Measurements from ENCODE around the gene SIRT4.
"Not testable (repeated sequence)": the region's sequence is repeated elsewhere in the genome, so short reads cannot be mapped to it uniquely, and the experiment has no call there.

Gene SIRT4

DNA sequence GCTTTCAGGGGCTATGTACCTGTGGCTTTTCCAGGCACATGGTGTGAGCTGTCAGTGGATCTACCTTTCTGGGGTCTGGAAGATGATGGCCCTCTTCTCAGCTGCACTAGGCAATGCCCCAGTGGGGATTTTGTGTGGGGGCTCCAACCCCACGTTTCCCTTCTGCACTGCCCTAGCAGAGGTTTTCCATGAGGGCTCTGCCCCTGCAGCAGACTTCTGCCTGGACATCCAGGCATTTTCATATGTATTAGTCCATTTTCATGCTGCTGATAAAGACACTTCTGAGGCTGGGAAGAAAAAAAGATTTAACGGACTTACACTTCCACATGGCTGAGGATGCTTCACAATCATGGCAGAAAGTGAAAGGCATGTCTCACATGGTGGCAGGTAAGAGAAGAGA, 34.3 kb downstream of the SIRT4 start:
- not testable (repeated sequence) for DNase-seq

DNA sequence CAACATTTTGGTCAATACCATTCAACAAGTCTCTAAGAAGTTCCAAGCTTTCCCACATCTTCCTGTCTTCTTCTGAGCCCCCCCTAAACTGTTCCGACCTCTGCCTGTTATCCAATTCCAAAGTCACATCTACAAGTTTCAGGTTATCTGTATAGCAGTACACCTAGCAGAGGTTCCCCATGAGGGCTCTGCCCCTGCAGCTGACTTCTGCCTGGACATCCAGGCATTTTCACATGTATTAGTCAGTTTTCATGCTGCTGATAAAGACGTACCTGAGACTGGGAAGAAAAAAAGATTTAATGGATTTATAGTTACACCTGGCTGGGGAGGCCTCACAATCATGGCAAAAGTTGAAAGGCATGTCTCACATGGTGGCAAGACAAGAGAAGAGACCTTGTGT, 35.6 kb downstream of the SIRT4 start:
- no peak for DNase-seq

DNA sequence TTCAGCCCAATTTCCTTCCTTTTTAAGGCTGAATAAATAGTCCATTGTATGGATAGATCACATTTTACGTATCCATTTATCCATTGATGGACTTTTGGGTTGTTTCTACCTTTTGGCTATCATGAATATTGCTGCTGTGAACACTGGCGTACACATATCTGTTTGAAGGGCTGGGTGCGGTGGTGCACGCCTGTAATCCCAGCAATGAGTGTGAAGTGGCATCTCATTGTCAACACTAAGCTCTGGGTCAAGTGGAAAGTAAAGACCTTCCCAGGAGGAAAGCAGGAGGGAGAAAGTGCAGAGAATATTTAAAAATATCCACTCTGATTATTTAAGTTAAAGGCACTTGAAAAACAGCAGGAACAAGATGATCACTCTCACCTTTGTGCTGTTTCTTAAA, 37.1 kb downstream of the SIRT4 start:
- no peak for DNase-seq

DNA sequence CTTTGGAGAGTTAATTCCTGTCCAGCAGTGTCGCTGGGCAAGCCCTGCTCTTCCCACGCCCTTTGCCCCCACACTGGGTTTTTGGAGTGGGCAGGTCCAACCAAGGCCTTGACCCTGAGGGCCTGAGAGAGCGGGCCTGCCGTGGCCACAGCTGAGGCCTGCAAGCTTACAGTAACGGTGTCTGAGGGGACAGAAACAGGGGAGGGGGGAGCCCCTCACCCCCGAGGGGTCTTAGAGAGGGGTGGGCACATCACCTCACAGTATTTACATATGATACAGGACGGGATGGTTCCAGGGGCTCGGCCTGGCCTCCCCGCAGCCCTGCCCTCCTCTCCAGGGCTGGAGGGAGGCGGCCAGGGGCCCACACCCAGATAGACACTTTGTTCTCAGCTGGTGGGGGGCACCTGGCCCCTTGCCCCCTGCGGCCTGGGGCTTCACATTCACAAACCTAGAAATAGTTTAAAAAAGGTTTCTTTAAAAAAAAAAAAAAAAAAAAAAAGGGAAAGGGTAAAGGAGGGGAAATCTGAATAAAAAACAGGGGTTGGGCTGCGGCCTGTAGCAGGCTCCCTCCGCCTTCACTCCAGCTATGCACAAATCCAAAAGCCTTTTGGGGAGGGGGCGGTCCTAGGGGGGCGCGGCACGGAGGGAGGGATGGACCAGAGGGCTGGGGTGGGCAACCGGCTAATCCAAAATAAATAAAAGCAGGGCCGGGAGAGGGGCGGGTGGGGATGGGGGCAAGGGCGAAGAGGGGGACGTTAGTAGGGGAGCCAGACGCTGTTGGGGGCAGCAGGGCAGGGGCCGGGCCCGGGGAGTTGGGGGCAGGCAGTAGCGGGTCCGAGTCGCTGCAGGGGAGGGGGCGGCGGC, 40.3 kb downstream of the SIRT4 start:
- DNase-seq = no peak

DNA sequence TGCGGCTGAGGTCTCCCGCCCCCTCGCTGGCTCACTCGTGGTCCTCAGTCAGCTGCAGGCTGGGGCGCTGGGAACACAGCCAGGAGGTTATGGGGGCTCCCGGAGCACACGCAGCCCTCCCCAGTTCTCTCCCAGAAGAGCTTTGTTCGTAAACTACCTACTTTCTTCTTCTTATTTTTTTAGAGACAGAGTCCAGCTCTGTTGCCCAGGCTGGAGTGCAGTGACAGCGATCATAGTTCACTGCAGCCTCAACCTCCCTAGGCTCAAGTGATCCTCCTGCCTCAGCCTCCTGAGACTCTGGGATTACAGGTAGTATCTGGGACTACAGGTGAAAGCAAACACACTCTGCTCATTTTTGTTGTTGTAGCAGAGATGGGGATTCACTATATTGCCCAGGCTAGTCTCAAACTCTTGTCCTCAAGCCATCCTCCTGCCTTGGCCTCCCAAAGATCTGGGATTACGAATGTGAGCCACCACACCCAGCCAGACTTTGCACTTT, 41.0 kb downstream of the SIRT4 start:
- no peak for DNase-seq

DNA sequence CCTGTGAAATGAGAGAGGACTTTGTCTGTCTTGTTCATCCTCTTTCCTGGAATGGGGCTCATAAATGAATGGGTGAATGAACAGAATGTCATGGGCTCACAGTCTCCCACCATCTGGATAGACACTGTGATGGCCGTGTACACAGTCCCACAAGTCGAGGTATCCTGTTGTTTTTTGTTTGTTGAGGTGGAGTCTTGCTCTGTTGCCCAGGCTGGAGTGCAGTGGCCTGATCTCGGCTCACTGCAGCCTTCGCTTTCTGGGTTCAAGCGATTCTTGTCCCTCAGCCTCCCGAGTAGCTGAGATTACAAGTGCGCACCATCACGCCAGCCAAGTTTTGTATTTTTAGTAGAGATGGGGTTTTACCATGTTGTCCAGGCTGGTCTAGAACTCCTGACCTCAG, 41.6 kb downstream of the SIRT4 start:
- no peak for DNase-seq

DNA sequence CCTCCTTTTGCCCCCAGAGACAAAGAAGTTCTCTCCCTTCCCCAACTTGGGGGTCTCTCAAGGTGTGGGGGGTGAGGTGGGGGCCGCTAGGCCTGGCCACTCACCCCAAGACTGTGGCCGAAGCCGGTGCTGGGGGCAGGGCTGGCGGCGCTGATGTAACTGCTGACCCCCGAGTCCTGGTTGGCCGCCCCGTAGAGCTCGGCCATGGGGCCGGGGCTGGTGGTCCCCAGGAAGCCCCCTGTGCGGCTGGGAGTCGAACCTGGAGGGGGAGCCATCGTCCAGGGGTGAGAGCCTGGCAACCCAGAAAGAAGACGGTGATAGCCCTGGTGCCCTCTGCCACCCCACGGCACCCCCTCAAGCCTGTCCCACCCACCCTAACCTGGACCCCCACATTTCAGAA, 43.9 kb downstream of the SIRT4 start:
- DNase-seq = no peak

DNA sequence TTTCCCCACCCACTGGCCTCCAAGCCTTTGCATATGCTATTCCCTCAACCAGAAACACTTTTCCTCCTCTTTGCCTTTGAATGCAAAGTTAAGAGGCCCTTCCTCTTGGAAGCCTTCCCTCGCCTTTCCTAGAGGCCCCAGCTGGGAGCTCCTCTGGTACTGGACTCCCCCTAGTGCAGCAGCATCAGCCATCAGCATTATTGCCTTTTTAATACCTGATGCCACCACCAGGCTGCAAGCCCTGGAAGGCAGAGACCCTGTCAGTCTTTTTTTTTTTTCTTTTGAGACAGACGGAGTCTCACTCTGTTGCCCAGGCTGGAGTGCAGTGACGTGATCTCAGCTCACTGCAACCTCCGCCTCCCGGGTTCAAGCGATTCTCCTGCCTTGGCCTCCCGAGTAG, 44.6 kb downstream of the SIRT4 start:
- no peak for DNase-seq

DNA sequence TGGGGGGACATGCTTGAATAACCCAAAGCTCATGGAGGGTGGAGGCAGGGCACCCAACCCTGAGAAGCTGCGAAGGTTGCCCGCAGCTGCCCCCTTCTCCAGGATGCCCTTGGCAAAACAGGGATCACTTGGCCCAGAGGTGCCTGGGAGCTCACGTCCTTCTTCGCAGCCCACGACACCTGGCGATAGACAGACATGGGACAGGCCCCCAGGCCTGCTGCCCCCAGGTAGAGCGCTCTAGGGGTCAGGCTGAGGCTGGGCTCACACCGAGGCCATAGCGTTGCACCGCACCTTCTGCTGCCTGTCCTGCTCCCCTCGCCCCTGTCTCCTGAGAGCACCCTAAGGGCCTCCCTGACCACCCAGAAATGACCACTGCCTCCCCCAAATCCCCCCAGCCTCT, 45.6 kb downstream of the SIRT4 start:
- no peak for DNase-seq

DNA sequence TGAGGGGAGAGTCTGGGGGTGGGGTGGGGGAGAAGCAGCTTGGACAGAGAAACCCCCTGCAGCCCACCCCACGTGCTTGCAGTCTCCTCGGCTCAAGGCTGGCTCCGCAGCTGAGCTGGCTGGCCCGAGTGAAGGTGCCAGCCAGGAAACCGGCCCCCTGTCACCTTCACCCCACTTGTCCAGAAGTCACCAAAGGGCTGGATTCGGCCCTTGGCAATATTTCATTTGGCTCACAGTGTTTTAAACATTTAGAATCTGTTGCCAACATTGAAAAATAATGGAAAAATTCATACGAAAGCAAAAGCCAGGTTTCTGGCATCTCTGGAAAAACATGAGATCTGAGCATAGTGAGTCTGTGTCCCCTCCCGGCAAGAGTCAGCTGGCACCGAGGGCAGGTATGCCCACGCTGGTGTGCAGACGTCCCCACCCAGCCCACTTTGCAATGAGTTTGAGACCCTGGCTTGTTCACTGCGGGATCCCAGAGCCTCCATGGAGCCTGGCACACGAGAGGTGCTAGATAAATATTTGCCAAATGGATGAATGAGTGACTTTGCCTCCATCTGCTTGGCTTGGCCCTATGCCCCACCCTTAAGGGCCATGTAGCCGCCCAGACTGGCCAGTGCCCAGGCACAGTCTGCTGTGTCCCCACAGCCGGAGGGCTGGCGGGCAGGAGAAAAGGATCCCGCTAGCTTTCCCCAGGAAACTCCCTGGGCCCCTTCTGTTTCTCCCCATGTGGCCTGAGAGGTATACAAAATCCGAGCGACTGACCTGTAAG, 48.6 kb downstream of the SIRT4 start:
- DNase-seq = no peak

DNA sequence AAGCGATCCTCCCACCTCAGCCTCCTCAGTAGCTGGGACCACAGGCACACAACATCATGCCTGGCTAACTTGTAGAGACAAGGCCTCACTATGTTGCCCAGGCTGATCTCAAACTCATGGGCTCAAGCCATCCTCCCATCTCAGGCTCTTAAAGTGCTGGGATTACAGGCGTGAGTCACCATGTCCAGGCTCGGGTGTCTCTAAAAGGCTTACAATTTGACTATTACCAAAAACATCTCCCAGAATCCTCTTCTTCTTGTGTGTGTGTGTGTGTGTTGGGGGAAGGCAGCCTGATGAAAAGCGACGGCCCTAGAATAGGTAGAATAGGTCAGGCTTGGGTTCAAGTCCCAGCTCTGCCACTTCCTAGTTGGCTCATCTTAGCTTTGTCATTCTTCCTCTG, 50.0 kb downstream of the SIRT4 start:
- no peak for DNase-seq

DNA sequence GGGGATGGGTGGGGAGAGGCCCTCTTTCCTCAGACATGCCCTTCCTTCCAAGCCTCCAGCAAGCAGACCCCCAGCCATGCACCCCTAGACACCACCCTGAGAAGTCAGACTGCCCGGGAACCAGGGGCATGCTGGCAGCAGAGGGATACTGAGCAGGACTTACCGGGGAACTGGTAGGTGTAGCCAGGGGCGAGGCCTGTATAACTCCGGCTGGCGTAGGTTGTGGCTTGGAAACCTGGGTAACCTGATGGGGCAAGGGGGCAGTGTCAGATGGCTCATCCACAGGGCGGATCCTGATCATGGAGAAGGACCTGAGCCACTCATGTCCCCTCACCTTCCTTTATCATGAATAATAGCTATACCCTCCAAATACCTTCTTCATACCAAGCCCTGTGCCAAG, 51.0 kb downstream of the SIRT4 start:
- no peak for DNase-seq

DNA sequence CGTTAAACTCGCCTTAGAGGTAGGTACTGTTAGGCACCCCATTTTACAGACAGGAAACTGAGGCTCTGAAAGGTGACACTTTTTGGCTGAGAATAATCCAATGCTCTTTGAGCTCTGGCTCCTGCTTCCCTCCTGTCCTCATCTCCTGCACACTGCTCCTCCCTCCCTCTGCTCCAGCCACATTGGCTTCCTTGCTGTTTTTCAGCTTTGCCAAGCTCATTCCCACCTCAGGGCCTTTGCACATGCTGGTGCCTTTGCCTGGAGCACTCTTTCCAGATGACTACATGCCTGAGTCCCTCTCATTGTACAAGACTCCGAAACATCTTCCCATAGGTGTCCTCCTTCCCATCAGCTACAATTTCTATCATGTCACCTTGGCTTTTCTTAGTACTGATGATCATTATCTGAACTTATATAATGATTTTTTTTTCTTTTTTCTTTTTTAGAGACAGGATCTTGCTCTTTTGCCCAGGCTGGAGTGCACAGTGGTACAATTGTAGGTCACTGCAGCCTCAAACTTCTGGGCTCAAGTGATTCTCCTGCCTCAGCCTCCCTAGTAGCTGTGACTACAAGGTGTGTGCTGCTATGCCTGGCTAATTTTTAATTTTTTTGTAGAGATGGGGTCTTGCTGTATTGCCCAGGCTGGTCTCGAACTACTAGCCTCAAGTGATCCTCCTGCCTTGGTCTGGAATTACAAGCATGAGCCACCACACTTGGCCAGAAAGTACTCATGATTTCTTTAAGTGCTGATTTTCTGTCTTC, 51.6 kb downstream of the SIRT4 start:
- DNase-seq = no peak

DNA sequence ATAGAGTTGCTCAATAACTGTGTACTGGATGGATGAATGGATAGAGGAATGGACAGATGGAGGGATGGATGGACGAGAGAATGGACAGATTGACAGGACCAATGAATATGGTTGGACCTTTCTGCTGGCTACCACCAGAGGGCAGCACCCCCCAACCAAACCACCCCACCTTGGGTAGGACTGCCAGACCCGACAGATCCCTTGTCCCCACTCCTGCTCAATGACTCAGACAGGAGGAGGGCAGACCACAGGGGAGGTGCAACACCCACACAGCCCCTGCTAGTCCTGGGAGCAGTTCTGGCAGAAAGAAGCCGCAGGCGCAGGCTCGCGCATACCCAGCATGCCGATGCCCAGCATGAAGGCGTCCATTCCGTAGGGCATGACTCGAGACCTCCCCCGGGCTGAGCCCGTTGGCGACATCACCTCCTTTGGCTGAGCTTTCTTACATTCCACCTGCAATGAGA, 54.5 kb downstream of the SIRT4 start:
- peak; percentile 64 for DNase-seq

DNA sequence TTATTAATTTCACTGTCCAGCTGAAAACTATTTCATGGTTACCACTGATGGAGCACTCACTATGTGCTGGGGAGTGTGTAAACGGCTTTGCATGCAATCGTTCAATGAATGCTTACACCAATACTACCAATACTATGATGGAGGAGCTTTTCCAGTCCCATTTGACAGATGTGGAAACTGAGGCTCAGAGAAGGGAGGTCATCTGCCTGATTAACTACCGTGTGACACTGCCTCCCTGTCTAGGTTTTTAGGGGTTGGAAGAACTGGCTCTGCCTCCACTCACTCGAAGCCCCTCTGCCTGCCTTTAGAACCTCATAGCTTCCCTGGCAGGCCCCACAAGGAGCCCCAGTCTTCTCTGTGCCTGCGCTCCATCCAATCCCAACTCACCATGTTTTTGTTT, 55.0 kb downstream of the SIRT4 start:
- DNase-seq = no peak

DNA sequence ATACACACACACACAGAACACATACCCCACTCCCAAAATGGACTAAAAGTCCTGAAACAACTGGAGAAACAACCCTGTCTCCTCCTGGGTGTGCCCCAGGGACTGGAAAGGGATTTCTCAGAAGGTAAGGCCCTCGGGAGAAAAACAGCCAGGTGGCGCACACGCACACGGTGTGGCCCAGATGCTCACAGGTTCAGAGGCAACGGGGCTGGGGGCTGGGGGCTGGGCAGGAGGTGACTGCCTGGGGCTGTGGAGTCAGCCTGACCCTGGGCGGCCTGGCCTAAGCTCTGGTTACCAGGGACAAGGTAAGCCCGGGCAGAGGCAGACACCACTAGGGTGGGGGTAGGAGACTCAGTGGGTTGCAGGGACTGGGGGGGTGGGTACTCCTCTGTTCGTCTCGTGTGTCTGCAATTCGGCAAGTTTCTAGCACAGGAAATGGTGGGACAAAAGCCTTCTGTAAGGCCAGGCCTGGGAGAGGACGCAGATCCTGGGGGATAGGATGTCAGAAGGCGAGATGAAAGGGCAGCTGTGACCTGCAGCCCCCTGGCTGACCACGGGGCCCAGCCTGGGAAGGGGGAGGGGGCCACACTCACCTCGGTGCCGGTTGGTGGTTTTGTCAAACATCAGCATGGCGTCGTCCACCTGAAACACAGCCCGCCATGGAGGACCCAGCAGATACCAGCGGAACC, 56.4 kb downstream of the SIRT4 start:
- DNase-seq = no peak

DNA sequence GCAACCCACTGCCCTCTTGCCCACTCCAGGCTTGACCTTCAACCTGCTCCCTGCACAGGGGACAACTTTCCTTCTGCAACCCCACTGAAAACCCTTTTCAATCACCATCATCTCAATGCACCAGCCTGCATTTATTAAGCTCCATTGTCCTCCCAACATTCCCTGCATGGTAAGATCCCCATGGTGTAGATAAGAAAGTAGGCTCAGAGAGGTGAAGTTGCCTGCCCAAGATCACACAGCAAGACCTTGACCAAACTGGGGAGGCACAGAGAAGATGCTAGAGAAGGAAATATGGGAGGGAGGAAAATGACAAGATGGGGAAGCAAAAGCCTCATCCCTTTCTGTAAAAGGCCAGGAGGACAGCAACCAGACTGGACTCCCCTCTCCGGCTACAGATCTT, 57.0 kb downstream of the SIRT4 start:
- DNase-seq = no peak

DNA sequence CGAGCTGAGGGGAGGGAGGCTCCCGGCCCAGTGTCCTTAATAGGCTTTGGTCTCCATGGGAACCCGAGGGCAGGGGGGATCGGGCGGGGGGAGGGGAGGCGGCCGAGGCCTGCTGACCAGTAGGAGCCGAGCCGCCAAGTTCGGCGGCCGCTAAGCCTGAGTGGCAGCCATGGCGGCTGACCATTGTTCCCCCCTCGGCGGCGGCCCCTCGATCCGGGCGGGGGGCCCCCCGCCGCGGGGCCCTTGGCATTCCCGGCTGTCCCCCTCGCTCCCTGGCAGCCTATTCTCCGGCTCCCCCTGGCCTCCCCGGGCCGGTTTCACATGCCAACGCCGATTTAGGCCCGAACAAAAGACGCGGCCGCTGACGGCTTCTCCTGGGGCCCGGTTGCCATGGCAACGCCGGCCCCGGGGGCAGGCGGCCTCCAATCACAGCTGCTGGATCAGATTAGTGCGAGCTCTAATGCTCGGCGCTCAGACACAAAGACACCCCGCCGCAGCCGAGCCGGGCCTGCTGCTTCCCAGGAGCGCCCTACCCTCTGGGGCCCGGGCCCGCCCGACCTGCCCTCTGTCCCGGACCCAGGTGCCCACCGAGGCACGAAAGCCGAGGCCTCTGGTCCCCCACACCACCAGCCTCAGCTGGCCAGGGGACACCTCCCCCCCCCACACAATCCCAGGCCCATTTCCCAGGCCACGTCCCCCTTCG, 59.5 kb downstream of the SIRT4 start:
- no peak for DNase-seq

Data from T-helper 9 cell (primary cell).